Umbilical cord (tissue), 2 donors: Measurements from ENCODE around the gene THOC5. TPM values are rescaled to one million over a fixed set of nuclear protein-coding genes. Genes with fewer than 3 reads are reported as not detected.
A peak's percentile ranks its signal among the peaks of the same experiment; 100 is the strongest.

Source experiments
- DNase-seq: peaks from one replicate; pipeline ENCODE4 v3.0.0-alpha.2; 2015; ENCODE audit warnings: low spot score
- total RNA-seq: library from RNA; depleted of rRNA; stranded (reverse); fragments of >200 nt; gene quantifications from one replicate; pipeline ENCODE4 v1.2.3, GENCODE V29; 2014; ENCODE audit warnings: low replicate concordance; ENCODE audit not compliant: insufficient read depth

THOC5 gene
- total RNA-seq, 1 donor from 2014 or later: 26.5 TPM

- DNase-seq: no peak
These were observed 77.4 kb downstream of the THOC5 start for GRCh38 chr22:29476116-29476515.

GRCh38 chr22:29475550-29475949, 78.0 kb downstream of the THOC5 start:
- no peak for DNase-seq

- no peak for DNase-seq
These were observed 80.6 kb downstream of the THOC5 start for GRCh38 chr22:29473001-29473400.

DNA sequence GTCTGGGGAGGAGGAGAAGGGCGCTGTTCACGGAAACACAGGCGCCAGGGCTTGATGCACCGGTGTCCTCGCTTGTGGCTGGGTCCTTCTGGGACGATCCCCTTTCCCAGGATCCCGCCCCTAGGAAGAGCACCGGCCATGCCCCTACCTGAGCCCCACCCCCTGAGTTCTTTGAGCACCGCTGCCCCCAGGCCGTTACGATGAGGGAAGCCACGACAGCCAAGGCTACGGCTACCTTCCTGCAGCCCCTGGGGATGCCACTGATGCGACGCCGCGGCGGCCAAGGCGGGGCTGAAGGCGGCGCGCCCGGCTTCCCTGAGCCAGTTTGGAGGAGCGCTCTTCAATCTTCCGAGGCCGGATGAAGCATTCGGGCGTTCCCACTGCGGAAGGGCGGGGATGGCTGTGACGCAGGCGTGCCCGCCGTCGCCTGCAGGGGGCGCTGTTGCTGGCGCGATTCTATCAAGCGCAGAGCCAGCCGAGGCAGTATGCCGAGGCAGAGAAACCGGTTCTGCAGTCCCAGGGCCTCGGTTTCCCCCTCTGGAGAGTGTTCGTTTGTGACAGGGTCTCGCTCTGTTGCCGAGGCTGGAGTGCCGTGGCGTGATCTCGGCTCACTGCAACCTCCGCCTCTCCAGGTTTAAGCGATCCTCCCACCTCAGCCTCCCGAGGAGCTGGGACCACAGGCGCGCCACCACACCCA, 83.2 kb downstream of the THOC5 start:
- peak; percentile 36 for DNase-seq

DNA sequence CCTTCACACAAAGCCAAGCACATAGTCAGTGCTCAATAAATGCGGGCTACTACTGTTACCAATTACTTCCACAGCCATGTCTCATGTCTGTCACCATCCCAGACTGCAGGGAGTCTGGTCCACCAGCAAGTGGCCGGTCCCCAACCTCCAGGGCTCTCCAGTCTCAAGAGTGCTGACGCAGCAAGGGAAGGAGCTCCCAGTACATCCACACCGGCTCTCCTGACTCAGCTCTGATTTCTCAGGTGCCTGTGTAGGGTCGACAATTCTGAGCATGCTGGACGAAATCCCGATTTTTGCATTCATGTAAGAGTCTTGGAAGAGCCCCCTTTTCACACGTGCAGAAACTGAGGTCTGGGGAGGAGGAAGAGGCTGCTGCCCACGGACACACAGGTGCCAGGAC, 83.8 kb downstream of the THOC5 start:
- no peak for DNase-seq

- DNase-seq: no peak
These were observed 89.0 kb downstream of the THOC5 start for GRCh38 chr22:29464581-29464980.

DNA sequence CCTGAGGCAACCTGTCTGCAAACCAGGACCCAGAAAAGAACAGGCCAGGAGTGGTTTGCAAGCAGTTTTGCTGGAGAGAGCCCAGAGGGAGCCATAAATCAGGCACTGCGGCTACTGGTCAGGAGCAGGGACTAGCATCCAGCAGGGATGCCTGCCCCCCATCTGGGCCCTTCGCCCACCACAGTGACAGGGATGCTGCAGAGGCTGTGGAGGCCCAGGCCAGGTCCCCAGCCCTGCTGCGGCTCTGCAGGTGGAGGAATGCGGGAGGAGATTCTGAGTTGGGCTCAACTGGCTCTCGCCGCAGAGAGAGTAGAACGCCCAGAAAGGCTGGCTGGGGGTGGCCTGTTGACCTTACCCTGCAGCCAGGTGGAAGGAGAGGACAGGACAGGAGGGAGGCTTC, 89.9 kb downstream of the THOC5 start:
- no peak for DNase-seq

DNA sequence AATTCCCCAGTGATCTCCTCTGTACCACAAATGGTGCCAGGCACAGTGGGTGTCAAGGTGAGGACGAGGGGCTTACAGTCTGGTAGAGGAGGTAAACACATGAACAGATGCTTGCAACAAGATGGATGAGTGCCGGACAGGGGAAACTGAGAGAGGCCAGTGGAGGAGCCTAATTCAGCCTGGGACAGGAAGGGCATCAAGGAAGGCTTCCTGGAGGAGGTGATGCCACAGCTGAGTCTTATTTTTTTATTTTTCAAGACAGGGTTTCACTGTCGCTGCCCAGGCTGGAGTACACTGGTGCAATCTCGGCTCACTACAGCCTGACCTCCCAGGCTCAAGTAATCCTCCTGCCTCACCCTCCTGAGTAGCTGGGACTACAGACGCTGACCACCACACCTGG, 92.3 kb downstream of the THOC5 start:
- no peak for DNase-seq

- DNase-seq: no peak
These were observed 93.8 kb downstream of the THOC5 start for GRCh38 chr22:29459773-29460172.

DNA sequence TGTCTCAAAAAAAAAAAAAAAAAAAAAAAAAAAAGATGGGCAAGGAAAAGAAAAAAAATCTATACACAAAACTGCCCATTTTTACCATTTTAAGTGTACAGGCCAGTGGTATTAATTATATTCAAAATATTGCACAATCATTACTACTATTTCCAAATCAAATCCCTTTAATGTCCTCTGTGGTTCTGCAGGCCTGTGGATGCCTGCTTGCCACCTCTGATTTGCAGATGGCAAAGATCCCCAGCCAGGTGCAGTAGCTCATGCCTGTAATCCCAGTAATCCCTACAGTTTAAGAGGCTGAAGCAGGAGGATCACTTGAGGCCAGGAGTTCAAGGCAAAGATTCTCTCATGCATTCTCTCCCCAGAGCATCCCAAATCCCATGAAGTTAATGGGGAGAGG, 95.0 kb downstream of the THOC5 start:
- peak; percentile 86 for DNase-seq

- peak; percentile 60 for DNase-seq
These were observed 95.8 kb downstream of the THOC5 start for GRCh38 chr22:29457730-29458129.

GRCh38 chr22:29456211-29456671, 97.3 kb downstream of the THOC5 start:
- DNase-seq: peak; percentile 79

Other genes with a start within 250 kb of the THOC5 start
- 1.7 TPM for gene GAS2L1, start 247.1 kb downstream of the THOC5 start, total RNA-seq
- gene RASL10A, start 238.1 kb downstream of the THOC5 start, total RNA-seq: not detected
- 30.8 TPM for gene AP1B1, start 165.2 kb downstream of the THOC5 start, total RNA-seq
- 1.4 TPM for gene RFPL1, start 115.2 kb downstream of the THOC5 start, total RNA-seq
- gene NEFH, start 73.5 kb downstream of the THOC5 start, total RNA-seq: 0.72 TPM
- gene NIPSNAP1, start 27.4 kb upstream of the THOC5 start, total RNA-seq: 30.1 TPM
- gene NF2, start 49.9 kb upstream of the THOC5 start, total RNA-seq: 25.5 TPM
- 2.9 TPM for gene CABP7, start 166.2 kb upstream of the THOC5 start, total RNA-seq
- 8.4 TPM for gene ZMAT5, start 213.2 kb upstream of the THOC5 start, total RNA-seq
- 37.6 TPM for gene UQCR10, start 213.6 kb upstream of the THOC5 start, total RNA-seq